Measurements from ENCODE around the gene AMER3. TPM values are rescaled to one million over a fixed set of nuclear protein-coding genes. Genes with fewer than 3 reads are reported as not detected.

Gene AMER3
- polyA plus RNA-seq, 1 of the 3 experiments (the other 2 are of a cell fraction) = under 0.01 TPM

- POLR2A ChIA-PET = interaction anchor here (2.1 kb wide), 1 partner anchor 21 kb away, joined by 6 read pairs; no protein-coding TSS in a partner anchor
- CTCF ChIA-PET = interaction anchor here (1.0 to 7.1 kb wide), 12 partner anchors 17 to 349 kb away, joined by 3 to 249 read pairs (median 18); partner anchors contain the start of gene ARHGEF4
- Histone ChIP-seq H3K4me3 (ENCODE audit: low read depth in 2 of 2, low read length in 1 of 2) (no peak overlapping the region), H4K20me1 (ENCODE audit: insufficient read depth) (no peaks in the 10 kb centered on the region), H3K4me2 (no peak overlapping the region), H3K36me3 (replicated peaks in 1 of 2; ENCODE audit: control insufficient read depth in 1 of 2, insufficient read depth in 2 of 2, low read length in 1 of 2) (no peaks in the 10 kb centered on the region), H3K9me2 (no peaks in the 10 kb centered on the region), H3K27ac (ENCODE audit: low read depth in 2 of 2, low read length in 1 of 2) (no peak overlapping the region), H3F3A (replicated peaks; ENCODE audit: insufficient read depth) (no peaks in the 10 kb centered on the region), H3K9me3 (no peaks in the 10 kb centered on the region), H3K79me2 (ENCODE audit: insufficient read depth) (no peaks in the 10 kb centered on the region), H3K9ac (no peak overlapping the region), H2AFZ (ENCODE audit: low read depth) (no peak overlapping the region), H3K27me3 (ENCODE audit: insufficient read depth) (no peaks in the 10 kb centered on the region), H3K4me1 (ENCODE audit: control insufficient read depth in 1 of 2, insufficient read depth in 2 of 2, low read depth in 1 of 2, low read length in 1 of 2) (peaks cover 0 to 11% of the 10 kb centered on the region in 2 experiments; a peak in 1 of 4 replicates)
- no peak for TF ChIP-seq ELF1 (IDR thresholded peaks at IDR 0.05)
- TF ChIP-seq FOXJ3 (CRISPR knock-in tag; IDR thresholded peaks at IDR 0.05) = no peak
- no peak for TF ChIP-seq YY1 (IDR thresholded peaks at IDR 0.05; ENCODE audit: low read depth)
- TF ChIP-seq MAX (IDR thresholded peaks at IDR 0.05; ENCODE audit: low read depth) = no peak
- no peak for TF ChIP-seq SIN3A (IDR thresholded peaks at IDR 0.05; ENCODE audit: borderline replicate concordance, low read depth, low read length)
- no peak for TF ChIP-seq FOXM1 (IDR thresholded peaks at IDR 0.05; ENCODE audit: low read depth)
- TF ChIP-seq JUND (IDR thresholded peaks at IDR 0.05) = no peak
- no peak for TF ChIP-seq MEF2A (IDR thresholded peaks at IDR 0.05; ENCODE audit: borderline replicate concordance, low read depth)
- TF ChIP-seq RFX5 (IDR thresholded peaks at IDR 0.05; ENCODE audit: low read length) = no peak
- TF ChIP-seq USF2 (IDR thresholded peaks at IDR 0.05; ENCODE audit: borderline replicate concordance, low read depth, low read length) = no peak
- TF ChIP-seq RCOR1 (IDR thresholded peaks at IDR 0.05; ENCODE audit: low read length) = no peak
- TF ChIP-seq ZBTB33 (IDR thresholded peaks at IDR 0.05; ENCODE audit: borderline replicate concordance, low read depth) = no peak
- TF ChIP-seq EZH2phosphoT487 (IDR thresholded peaks at IDR 0.05; ENCODE audit: borderline replicate concordance, low read depth) = no peak
- TF ChIP-seq SMC3 (IDR thresholded peaks at IDR 0.05; ENCODE audit: low read depth, low read length) = no peak
- no peak for TF ChIP-seq NFIC (IDR thresholded peaks at IDR 0.05; ENCODE audit: borderline replicate concordance)
- no peak for TF ChIP-seq IRF3 (IDR thresholded peaks at IDR 0.05; ENCODE audit: low read depth, low read length)
- no peak for TF ChIP-seq GATA2 (CRISPR knock-in tag; IDR thresholded peaks at IDR 0.05)
- no peak for TF ChIP-seq CHD2 (IDR thresholded peaks at IDR 0.05; ENCODE audit: low read length, partially characterized antibody)
- TF ChIP-seq TEAD4 (IDR thresholded peaks at IDR 0.05; ENCODE audit: borderline replicate concordance, insufficient read depth) = no peak
- no peak for TF ChIP-seq GABPA (IDR thresholded peaks at IDR 0.05; ENCODE audit: low read depth)
- no peak for DNase-seq
- no CpG with 5 or more reads among the region's 1 CpG for WGBS (ENCODE audit: low lambda C conversion rate)
These were observed 44.0 kb downstream of the AMER3 start for GRCh38 chr2:130799295-130799694.

All from SK-N-SH (cell line).